Measurements from ENCODE around the gene TTC7B.

DNA sequence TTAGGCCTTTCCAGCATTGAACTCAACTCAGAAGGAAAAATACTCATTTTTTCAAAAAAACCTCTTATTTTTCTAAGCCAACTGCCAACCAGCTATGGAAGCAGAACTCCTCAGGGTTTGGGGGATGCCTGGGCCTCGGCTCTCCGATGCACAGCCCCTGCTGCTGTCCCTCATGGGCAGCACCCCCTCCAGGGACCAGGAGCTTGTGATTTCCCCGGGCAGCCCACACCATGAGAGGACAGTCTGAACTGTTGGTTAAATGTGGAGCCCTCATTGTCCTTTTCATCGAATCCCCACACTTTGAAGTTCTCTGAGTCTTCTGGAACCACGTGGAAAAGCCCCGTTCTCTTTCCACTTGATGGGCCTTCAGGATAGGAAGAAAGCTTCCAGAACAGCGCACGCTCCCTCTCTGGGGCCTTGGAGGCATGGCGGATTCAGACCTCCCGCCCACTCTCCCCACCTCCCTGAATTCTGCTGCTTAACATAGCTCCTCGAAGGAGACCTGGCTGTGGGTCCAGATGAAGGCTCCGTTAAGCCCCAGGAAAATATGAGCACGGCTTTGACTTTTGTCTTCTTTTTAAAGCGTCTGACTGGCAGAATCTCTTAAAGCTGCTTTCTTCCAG is 262.8 kb downstream of the TTC7B start:
- TF ChIP-seq, protein P1, sequence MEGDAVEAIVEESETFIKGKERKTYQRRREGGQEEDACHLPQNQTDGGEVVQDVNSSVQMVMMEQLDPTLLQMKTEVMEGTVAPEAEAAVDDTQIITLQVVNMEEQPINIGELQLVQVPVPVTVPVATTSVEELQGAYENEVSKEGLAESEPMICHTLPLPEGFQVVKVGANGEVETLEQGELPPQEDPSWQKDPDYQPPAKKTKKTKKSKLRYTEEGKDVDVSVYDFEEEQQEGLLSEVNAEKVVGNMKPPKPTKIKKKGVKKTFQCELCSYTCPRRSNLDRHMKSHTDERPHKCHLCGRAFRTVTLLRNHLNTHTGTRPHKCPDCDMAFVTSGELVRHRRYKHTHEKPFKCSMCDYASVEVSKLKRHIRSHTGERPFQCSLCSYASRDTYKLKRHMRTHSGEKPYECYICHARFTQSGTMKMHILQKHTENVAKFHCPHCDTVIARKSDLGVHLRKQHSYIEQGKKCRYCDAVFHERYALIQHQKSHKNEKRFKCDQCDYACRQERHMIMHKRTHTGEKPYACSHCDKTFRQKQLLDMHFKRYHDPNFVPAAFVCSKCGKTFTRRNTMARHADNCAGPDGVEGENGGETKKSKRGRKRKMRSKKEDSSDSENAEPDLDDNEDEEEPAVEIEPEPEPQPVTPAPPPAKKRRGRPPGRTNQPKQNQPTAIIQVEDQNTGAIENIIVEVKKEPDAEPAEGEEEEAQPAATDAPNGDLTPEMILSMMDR (IDR thresholded peaks at IDR 0.05; ENCODE audit: insufficient read depth, low read length, poor library complexity, severe bottlenecking): no peak
- no peak for TF ChIP-seq EZH2phosphoT487 (conservative IDR thresholded peaks at IDR 0.05; ENCODE audit: low read length)

All from SU-DHL-6 (cell line).